IPS DF 4.7 (cell line): ENCODE data around the gene UNC119.
"Not testable (repeated sequence)": the region's sequence is repeated elsewhere in the genome, so short reads cannot be mapped to it uniquely, and the experiment has no call there.

Source experiments
- DNase-seq: peaks from one replicate; pipeline ENCODE4 v3.0.0-alpha.2; 2013; ENCODE audit warnings: low spot score; ENCODE audit errors: extremely low read depth

UNC119 gene

DNA sequence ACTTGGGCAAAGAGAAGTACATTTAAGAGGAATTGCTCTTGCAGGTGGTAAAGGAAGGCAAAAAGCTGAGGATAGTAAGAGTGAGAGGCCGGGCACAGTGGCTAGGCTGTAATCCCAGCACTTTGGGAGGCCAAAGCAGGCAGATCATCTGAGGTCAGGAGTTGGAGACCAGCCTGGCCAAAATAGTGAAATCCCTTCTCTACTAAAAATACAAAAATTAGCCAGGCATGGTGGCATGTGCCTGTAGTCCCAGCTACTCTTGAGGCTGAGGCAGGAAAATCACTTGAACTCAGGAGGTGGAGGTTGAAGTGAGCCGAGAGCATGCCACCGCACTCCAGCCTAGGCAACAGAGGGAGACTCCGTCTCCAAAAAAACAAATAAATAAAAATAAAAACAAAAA lies 30.1 kb downstream of the UNC119 start:
- not testable (repeated sequence) for DNase-seq

DNA sequence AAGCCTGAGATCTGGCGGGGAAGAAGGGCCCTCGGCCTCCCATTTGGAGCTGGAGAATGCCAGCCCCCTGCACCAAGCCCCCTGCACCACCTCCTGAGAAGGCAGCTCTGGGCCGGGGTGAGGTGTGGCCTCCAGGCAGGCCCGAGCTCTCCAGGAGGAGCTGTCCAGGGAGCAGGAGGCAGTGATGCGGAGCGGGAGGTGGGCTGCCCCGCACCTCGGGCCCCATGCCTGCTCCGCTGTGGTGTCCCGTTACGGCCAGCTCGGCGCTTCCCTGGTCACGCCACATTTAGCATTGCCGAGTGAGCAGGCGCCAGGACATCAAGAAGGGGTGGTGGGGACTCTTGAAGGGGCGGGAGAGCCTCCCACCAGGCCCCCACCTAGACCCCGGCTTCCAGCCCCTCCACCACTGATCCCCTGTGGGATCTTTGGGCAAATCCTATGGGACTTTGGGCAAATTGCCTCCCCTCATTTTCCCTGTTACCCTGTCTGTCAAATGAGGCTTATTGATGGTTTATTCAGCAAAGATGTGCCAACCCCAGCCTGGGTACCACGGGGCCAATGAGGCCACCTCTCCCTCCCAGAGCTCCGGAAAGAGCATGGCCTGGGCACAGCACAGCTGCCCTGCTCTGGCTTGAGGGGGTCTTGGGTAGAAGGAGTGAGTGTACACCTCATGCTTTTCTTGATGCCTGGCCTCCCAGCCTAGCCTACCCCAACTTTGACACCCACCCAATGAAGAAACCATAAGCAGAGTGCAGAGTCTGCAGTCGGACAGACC lies 30.9 kb downstream of the UNC119 start:
- no peak for DNase-seq

- DNase-seq, result no peak
Measured at GRCh38 chr17:28520687-28521086, 31.7 kb downstream of the UNC119 start.

GRCh38 chr17:28519236-28519635 lies 33.2 kb downstream of the UNC119 start:
- no peak for DNase-seq

DNA sequence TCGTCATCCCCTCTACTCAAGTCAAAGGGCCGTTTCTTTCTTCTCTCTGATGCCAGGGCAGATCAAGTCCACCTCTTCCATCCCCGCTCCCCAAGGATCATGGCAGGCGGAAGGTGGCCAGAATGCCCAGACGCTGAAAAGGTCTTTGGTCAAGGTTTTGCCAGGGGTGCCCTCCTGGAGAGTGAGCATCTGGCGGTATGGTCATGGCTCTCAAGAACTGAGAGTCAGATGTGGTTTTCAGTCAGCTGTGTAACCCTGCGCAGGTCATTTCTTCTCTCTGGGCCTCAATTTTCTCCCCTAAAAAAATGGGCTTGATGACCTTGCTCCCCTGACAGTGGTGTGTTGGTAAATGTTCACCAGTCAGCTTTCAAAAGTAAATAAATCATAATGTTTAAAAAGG lies 33.8 kb downstream of the UNC119 start:
- no peak for DNase-seq

DNA sequence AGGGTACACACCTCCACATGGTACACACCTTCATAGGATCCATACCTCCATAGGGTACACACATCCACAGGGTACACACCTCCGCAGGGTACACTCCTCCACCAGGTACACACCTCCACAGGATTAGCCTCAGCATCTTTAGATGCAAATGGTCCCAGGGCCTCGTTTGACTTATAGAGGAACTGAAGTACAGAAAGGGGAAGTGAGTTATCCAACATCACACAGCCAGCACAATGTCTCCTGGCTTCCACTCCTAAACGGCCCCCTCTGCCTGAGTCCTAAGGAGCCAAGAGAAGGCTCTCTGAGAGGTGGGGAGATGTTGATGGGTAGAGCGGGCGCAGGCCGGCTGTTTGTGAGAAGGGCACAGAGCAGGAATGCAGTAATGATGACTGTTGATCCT lies 34.3 kb downstream of the UNC119 start:
- no peak for DNase-seq

- no peak for DNase-seq
Measured at GRCh38 chr17:28515518-28515917, 36.9 kb downstream of the UNC119 start.

GRCh38 chr17:28514561-28515002 lies 37.8 kb downstream of the UNC119 start:
- DNase-seq, result no peak

- DNase-seq, result no peak
Measured at GRCh38 chr17:28513476-28513875, 38.9 kb downstream of the UNC119 start.

GRCh38 chr17:28511858-28512461 lies 40.5 kb downstream of the UNC119 start:
- no peak for DNase-seq

DNA sequence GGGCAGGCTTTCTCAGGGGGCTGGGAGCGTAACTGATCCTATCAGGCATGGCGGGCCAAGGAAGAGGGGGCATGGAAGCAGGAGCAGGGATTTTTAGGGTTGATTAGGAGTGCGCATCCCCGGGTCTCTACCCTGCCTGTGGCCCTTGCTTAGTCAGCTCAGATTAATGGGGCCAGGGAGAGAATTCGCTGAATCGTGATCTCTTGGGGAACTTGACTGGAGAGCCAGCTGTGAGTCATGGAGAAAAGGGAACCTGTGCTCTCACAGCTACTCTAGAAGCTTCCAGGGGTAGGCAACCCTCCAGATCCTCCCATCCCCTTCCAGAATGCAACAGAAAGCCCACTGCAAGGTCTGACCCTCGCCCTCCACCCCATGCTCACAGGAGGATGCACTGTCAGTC lies 42.6 kb downstream of the UNC119 start:
- no peak for DNase-seq

- no peak for DNase-seq
Measured at GRCh38 chr17:28508211-28508724, 44.2 kb downstream of the UNC119 start.

DNA sequence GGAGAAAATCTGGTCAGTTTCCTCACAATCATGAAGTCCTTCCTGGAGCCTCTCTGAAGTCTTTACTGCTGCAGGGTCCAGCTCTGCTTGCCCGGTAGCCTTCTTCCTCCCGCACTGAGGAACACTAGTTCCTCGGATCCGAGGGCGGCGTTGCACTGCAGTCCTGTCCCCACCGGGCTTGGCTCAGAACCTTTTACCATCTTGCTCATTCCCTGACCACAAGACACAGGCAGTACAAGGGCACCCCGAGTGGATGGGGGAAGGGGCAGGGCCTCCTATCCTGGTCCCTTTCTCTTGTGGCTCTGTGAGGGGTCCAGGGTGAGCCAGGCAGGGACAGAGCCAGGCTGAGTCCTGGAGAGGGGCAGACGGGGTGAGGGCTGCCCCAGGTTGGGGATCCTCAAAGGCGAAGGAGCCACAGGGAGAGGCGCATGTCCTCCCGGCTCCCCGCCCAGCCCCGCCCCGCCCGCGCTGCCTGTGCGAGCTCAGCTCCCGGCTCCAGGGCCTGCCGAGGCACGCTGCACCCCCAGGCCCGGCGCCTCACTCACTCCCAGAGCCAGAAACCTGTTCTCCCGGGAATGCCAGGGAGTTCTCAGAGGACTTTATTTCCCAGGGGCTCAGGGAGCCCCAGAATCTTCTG lies 44.7 kb downstream of the UNC119 start:
- no peak for DNase-seq

- DNase-seq, result no peak
Measured at GRCh38 chr17:28506763-28507487, 45.5 kb downstream of the UNC119 start.

DNA sequence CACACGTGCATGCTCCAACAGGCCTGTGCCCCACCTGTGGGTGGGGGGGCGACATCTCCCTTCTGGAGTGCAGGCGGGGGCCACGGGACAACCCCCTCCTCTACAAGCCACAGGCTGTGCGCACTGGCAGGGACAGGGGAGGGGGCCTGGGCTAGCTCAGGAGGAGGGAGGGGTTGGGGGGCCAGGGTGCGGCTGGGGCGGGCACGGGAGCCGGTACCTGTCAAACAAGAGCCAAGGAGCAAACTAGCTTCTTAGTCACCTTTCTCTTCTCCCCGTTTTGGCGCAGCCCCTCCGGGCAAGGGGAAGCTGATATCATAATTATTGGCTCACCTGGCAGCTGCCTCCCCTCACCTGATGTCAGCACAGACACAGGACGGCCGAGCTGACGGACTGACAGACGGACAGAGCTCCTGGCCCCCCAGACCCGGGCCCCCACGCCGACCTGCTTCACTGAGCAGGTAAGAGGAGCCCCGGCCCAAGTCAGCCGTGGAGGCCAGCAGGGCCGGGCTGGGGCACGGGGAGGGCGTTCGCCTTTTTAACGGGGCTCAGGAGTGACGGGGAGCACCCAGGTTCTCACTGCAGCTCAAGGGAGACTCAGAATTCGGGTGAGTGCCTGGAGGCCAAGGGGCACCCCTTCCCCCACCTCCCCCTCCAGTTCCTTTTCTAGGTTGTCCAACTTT lies 46.3 kb downstream of the UNC119 start, which contains the start of gene FOXN1:
FOXN1 (plus strand) TSS at position 363 of the 680 bp plus-strand sequence. CDS start 17,622 bp downstream, outside the sequence.
- DNase-seq, result no peak

GRCh38 chr17:28503420-28503819 lies 49.0 kb downstream of the UNC119 start:
- no peak for DNase-seq

DNA sequence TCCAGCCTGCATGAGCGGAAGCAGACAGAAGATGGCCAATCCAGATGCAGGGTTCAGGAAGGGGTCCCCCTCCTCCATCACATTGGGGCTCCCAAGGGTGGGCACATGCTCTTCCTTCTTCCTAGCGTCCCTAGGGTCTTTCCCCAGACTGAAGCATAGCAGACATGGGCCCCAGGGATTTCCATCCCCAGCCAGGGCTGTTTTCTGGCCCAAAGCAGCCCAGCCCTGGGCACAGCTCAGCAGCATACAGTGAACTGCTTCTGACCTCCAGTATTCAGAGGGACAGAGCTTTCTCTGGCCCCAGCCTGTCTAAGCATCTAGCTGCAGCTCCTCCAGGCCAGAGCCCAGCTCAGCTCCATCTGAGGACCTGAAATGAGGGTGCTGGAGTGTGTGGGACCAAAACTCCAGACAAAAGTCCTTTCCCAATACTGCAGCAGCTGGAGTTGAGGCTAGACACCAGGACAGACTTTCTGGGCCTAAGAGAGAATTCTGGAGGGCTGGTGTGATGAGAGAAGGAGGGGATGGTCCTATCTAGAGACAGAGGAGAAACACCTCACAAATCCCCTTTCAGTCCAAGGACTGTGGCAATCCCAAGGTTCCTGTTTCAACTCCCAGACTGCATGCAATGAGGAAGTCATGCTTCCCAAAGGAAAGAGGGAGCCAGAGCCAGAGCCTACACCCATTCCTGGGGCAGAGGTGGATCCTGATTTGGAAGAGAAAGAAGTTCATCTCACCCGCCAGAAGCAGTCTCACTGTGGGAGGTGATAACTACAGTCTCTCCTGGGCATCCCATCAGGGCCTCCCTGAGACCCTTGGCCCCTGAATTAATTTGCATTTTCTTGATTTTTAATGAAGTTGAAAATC lies 50.8 kb downstream of the UNC119 start:
- DNase-seq, result no peak

DNA sequence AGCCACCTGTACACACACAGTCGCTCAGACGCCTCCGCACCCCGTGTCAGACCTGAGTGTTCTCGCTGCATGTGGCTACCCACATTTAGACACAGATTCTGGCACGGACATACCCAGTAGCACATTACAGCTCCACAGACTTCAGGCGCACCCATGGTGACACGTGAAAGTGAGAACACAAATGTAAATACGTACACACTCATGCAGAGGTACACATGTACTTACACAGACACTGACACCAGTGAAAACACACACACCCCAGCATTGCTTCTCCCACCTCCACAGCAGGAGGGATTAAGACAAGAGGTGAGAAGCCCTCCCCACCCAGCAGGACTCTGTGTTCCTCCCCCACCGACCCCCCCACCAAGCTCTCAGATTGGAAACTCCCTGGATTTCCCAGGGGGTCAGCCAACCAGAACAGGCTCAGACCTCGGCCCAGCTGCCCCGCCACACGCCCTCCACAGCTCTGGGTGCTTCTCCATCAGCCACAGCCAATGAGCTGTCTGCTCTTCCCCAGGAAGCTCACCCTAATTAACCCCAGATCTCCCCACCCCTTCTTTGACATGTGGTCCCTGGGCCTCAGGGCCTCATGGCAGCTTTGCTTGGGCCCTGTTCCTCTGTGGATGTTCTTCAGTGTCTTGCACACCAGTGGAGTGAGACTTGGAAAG lies 51.6 kb downstream of the UNC119 start:
- DNase-seq, result no peak

- DNase-seq, result no peak
Measured at GRCh38 chr17:28499684-28500357, 52.6 kb downstream of the UNC119 start.
